OCI-LY7 (cell line): ENCODE data around the gene NAPB. TPM values are rescaled to one million over a fixed set of nuclear protein-coding genes. Genes with fewer than 3 reads are reported as not detected.

Experiments
- BruUV-seq: library from RNA; stranded (reverse); fragments of 400-500 nt; replicated peaks from 2 replicates; lab custom pipeline; 2021; lab: Mats Ljungman, UMichigan
- CTCF ChIA-PET: fragments of 300-600 bp; sonication (Branson Sonifier 250); formaldehyde crosslinking; loops from one replicate; lab custom pipeline; 2022; ENCODE audit warnings: antibody characterized with exemption; ENCODE audit not compliant: unreplicated experiment; lab: Charles Lee
- POLR2A ChIA-PET: fragments of 300-600 bp; sonication (Branson Sonifier 250); formaldehyde crosslinking; loops from one replicate; lab custom pipeline; 2022; ENCODE audit warnings: antibody characterized with exemption; lab: Charles Lee
- DNase-seq: peaks from one replicate; pipeline ENCODE4 v3.0.0-alpha.2; 2015; ENCODE audit warnings: low spot score
- H2AFZ ChIP-seq: fragments of 200-600 bp; sonication (generic), shearing (Covaris generic); 2 replicates; pipeline ENCODE4 v1.6.1; 2014; ENCODE audit warnings: mild to moderate bottlenecking, antibody characterized with exemption, low read length, moderate library complexity
- H3K27ac ChIP-seq: fragments of 200-600 bp; sonication (generic); 2 replicates; pipeline ENCODE4 v1.5.1; 2014; ENCODE audit warnings: mixed run types, low read depth, mild to moderate bottlenecking, moderate library complexity, low read length, inconsistent platforms; ENCODE audit not compliant: poor library complexity, severe bottlenecking
- H3K36me3 ChIP-seq: fragments of 200-600 bp; sonication (generic); 2 replicates; pipeline ENCODE4 v1.6.1; 2014; ENCODE audit warnings: mild to moderate bottlenecking, antibody characterized with exemption, low read length, moderate library complexity, mixed read lengths; ENCODE audit not compliant: insufficient read depth
- H3K4me1 ChIP-seq: fragments of 200-600 bp; sonication (generic); 2 replicates; pipeline ENCODE4 v1.5.1; 2014; ENCODE audit warnings: mild to moderate bottlenecking, low read length; ENCODE audit not compliant: insufficient read depth, poor library complexity, severe bottlenecking
- H3K4me2 ChIP-seq: fragments of 200-600 bp; sonication (generic); 2 replicates; pipeline ENCODE4 v1.6.1; 2014; ENCODE audit warnings: mild to moderate bottlenecking, low read length
- H3K4me3 ChIP-seq: fragments of 200-600 bp; sonication (generic); 2 replicates; pipeline ENCODE4 v1.5.1; 2014; ENCODE audit warnings: mild to moderate bottlenecking, low read depth, low read length; ENCODE audit not compliant: poor library complexity, severe bottlenecking
- H3K79me2 ChIP-seq: fragments of 200-600 bp; sonication (generic); 2 replicates; pipeline ENCODE4 v1.6.1; 2016; ENCODE audit warnings: low read depth, mild to moderate bottlenecking, low read length, moderate library complexity, mixed read lengths; ENCODE audit not compliant: insufficient read depth
- H3K9me2 ChIP-seq: fragments of 200-600 bp; sonication (generic); 2 replicates; pipeline ENCODE4 v1.6.1; 2016; ENCODE audit warnings: mild to moderate bottlenecking, low read length, mixed read lengths; ENCODE audit not compliant: insufficient read depth
- H3K9me3 ChIP-seq: fragments of 200-600 bp; sonication (generic); 2 replicates; pipeline ENCODE4 v1.6.1; 2014; ENCODE audit warnings: mild to moderate bottlenecking, mixed run types, low read length, mixed read lengths
- H4K20me1 ChIP-seq: fragments of 200-600 bp; sonication (generic); 2 replicates; pipeline ENCODE4 v1.6.1; 2014; ENCODE audit warnings: mild to moderate bottlenecking, antibody characterized with exemption, low read length, moderate library complexity, mixed read lengths; ENCODE audit not compliant: insufficient read depth
- EZH2phosphoT487 ChIP-seq: fragments of 200-600 bp; sonication (generic); IDR thresholded peaks from 2 replicates; pipeline ENCODE4 v1.6.1; 2018; ENCODE audit warnings: low read depth, borderline replicate concordance, mild to moderate bottlenecking, mixed run types, antibody characterized with exemption, low read length, moderate library complexity, mixed read lengths
- intact Hi-C: fragments of 100-400 bp; cut with micrococcal nuclease; formaldehyde crosslinking; loops from one replicate; pipeline ENCODE4 v1.10.0; 2022; ENCODE audit not compliant: unreplicated experiment
- total RNA-seq, 2 experiments: library from RNA; depleted of rRNA in 1 of 2; stranded (reverse); fragments of >200 nt in 1 of 2; shearing (Covaris generic) in 1 of 2; gene quantifications; 2 replicates each; pipeline ENCODE4 v1.2.3, GENCODE V29; 2014 to 2022
- TF ChIP-seq, protein P1 (sequence below): fragments of 200-600 bp; sonication (generic); conservative IDR thresholded peaks from 2 replicates; pipeline ENCODE4 v1.5.1; 2014; ENCODE audit warnings: mild to moderate bottlenecking, antibody characterized with exemption, low read length, moderate library complexity, mixed read lengths

NAPB gene
- total RNA-seq, 2 experiments from 2014 or later: 9.3 to 12.1 TPM

DNA sequence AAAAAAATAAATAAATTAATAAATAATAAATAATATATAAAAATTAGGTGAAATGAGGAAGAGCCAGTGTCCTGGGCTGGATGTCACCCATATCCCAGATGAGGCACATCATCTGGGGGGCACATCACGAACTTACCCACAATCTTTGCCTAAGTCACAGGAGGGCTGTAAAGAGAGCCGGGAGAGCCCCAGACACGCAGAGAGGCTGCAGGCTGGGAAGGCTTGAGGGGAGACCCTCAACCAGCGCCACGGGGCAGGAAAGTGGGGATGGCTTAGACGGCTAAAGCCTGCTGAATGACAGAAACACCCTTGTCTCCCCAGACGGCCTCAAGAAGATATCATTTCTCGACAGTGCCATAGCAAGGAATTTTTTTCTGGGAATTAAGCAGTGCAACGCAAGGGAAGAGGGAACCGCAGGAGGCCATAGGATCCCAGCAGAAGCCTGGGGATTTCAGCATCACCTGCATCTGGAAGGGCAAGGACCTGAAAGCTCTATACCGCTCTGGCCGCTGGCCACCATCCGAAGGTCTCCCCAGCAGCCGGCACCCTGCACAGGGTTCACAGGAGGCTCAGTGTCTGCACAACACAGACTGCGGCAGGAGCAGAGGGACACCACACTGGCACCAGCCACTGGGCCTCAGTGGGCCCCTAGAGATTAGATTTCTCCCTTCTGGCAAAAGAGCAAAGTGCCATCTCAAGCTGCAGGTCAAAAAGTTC is 93.5 kb downstream of the NAPB start:
- no peaks in the 10 kb centered on the region for H3K9me2 ChIP-seq
- no peak for TF ChIP-seq EZH2phosphoT487
- TF ChIP-seq, protein P1, sequence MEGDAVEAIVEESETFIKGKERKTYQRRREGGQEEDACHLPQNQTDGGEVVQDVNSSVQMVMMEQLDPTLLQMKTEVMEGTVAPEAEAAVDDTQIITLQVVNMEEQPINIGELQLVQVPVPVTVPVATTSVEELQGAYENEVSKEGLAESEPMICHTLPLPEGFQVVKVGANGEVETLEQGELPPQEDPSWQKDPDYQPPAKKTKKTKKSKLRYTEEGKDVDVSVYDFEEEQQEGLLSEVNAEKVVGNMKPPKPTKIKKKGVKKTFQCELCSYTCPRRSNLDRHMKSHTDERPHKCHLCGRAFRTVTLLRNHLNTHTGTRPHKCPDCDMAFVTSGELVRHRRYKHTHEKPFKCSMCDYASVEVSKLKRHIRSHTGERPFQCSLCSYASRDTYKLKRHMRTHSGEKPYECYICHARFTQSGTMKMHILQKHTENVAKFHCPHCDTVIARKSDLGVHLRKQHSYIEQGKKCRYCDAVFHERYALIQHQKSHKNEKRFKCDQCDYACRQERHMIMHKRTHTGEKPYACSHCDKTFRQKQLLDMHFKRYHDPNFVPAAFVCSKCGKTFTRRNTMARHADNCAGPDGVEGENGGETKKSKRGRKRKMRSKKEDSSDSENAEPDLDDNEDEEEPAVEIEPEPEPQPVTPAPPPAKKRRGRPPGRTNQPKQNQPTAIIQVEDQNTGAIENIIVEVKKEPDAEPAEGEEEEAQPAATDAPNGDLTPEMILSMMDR: no peak
- intact Hi-C loops: no loop called here
- CTCF ChIA-PET: no interaction called here
- BruUV-seq: no TSS peak
- no peak overlapping the region for H3K4me2 ChIP-seq
- DNase-seq: no peak
- peaks cover 8% of the 10 kb centered on the region for H3K4me1 ChIP-seq
- H3K27ac ChIP-seq: no peak overlapping the region
- no peaks in the 10 kb centered on the region for H3K9me3 ChIP-seq
- POLR2A ChIA-PET: no interaction called here
- H3K79me2 ChIP-seq: no peaks in the 10 kb centered on the region
- no peak overlapping the region for H3K4me3 ChIP-seq
- no peak overlapping the region for H2AFZ ChIP-seq
- no peaks in the 10 kb centered on the region for H4K20me1 ChIP-seq
- H3K36me3 ChIP-seq: no peaks in the 10 kb centered on the region

DNA sequence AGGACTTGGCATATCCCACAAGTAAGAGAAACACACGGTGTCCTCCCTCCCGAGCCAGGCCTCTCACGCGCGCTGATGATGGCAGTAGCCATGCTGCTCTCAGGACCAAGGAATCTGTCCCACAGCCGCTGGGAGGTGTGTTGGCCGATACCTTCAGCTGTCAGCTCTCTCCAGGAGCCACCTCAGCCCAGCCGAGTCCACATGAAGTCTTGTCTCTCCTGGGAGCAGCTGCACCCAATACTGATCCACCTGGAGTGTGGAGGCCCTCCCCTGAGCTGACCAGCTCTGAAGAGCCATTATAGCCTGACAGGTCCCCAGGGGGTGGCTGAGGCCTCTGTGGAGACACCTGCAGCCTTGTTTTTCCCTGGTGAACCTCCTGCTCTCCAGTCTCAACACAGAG is 94.5 kb downstream of the NAPB start:
- no peak for TF ChIP-seq EZH2phosphoT487
- TF ChIP-seq, protein P1: no peak
- no peaks in the 10 kb centered on the region for H3K36me3 ChIP-seq
- BruUV-seq: no TSS peak
- H2AFZ ChIP-seq: no peak overlapping the region
- H3K4me1 ChIP-seq: peaks cover 3% of the 10 kb centered on the region
- intact Hi-C loops: no loop called here
- no peaks in the 10 kb centered on the region for H3K79me2 ChIP-seq
- CTCF ChIA-PET: no interaction called here
- no peak overlapping the region for H3K27ac ChIP-seq
- no peak overlapping the region for H3K4me2 ChIP-seq
- POLR2A ChIA-PET: no interaction called here
- H4K20me1 ChIP-seq: no peaks in the 10 kb centered on the region
- no peaks in the 10 kb centered on the region for H3K9me3 ChIP-seq
- no peak overlapping the region for H3K4me3 ChIP-seq
- H3K9me2 ChIP-seq: no peaks in the 10 kb centered on the region
- DNase-seq: no peak

DNA sequence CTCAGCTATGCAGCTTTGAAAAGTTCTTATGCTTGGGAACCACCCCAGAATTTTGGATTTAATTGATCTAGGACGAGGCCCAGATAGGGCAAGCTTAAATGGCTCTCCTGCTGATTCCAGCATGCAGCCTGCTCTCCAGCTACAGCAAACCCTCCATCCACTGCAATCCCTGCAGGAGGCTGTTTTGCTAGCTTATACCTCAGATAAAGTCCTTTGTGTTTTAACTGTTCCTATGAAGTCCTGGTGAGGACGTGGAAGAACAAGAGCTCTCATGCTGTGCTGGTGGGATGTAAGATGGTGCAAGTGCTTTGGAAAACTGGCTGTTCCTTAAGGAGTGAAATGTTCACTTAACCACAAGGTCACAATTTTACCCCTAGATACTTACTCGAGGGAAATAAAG is 96.2 kb downstream of the NAPB start:
- CTCF ChIA-PET: no interaction called here
- no peaks in the 10 kb centered on the region for H3K9me2 ChIP-seq
- H3K36me3 ChIP-seq: no peaks in the 10 kb centered on the region
- H3K27ac ChIP-seq: no peak overlapping the region
- no peaks in the 10 kb centered on the region for H4K20me1 ChIP-seq
- no peak for TF ChIP-seq EZH2phosphoT487
- TF ChIP-seq, protein P1: no peak
- intact Hi-C loops: no loop called here
- no peak overlapping the region for H2AFZ ChIP-seq
- BruUV-seq: no TSS peak
- DNase-seq: no peak
- no peak overlapping the region for H3K4me3 ChIP-seq
- H3K79me2 ChIP-seq: no peaks in the 10 kb centered on the region
- H3K9me3 ChIP-seq: no peaks in the 10 kb centered on the region
- POLR2A ChIA-PET: interaction anchor here (0.6 kb wide), 1 partner anchor 244 kb away, joined by 5 read pairs; no protein-coding TSS in a partner anchor
- H3K4me1 ChIP-seq: no peaks in the 10 kb centered on the region
- H3K4me2 ChIP-seq: no peak overlapping the region
